ENCODE data around the gene EIF4A2.

Gene EIF4A2

GRCh38 chr3:186783058-186783730 lies at the start of gene EIF4A2:
EIF4A2 (plus strand) TSS chr3:186783577; CDS start chr3:186783611, 34 bp downstream.
- DNase-seq (ENCODE audit: low read depth in 3 of 3), result peak; percentile 83 to 88 (median 86)

- DNase-seq (ENCODE audit: low read depth in 3 of 3), result no peak
These were observed 40.6 kb upstream of the EIF4A2 start for GRCh38 chr3:186742618-186743380.

DNA sequence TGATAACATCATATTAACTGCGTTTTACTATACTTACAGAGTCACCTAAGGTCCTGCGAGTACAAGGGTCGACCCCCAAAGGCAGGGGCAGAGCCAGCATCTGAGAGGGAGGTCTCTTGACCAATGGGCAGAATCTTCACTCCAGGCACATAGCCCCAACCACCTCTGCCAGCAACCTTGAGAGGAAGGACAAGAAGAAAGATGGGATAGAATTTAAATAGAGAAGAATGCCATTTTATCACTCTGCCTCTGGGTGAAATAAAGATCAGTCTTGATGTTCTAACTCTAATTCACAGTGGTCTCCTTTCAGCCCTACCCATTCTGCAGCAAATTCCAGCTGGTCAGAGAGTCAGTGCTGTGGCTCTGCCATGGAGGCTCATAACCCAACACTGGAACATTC lies 39.7 kb upstream of the EIF4A2 start:
- no peak for DNase-seq (ENCODE audit: low read depth in 3 of 3)

DNA sequence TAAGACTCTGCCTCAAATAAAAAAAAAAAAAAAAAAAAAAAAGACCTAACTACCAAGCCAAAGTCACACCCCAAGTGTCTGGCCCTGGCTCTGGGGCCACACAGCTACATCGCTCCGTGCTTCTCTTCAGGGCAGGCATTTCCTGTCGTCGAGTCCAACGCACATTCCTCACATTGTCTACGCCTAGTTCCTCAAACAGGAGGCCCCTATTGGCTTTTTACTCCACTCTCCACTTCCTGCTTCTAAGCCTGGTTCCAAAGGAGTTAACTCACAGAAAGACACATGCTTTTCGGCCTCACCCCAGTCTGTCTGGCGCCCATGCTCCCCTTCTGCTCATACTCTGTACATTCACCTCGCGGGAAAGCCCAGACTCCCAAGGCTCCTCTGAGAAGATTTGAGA lies 37.4 kb upstream of the EIF4A2 start:
- DNase-seq (ENCODE audit: low read depth in 3 of 3), result no peak

GRCh38 chr3:186750316-186750715 lies 33.1 kb upstream of the EIF4A2 start:
- DNase-seq (ENCODE audit: low read depth in 3 of 3), result no peak

DNA sequence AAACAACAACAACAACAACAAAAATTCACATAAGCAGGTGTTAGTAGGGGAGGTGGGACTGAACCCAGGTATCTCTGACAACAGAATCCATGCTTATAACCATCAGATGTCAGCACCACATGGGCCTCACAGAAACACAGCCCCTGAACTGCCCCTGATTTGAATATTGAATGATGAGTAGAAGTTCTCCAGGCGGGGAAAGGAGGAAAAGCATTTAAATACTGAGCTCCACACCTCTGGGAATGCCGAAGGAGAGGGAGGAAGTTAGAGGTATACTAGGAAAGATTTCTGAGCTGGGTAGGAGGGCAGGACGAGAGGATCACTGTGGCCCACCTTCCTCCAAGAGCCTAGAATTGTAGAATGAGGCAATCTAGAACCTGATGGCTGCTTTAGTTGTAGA lies 31.9 kb upstream of the EIF4A2 start:
- DNase-seq (ENCODE audit: low read depth in 3 of 3), result no peak

- DNase-seq (ENCODE audit: low read depth in 3 of 3), result no peak
These were observed 29.4 kb upstream of the EIF4A2 start for GRCh38 chr3:186754006-186754405.

DNA sequence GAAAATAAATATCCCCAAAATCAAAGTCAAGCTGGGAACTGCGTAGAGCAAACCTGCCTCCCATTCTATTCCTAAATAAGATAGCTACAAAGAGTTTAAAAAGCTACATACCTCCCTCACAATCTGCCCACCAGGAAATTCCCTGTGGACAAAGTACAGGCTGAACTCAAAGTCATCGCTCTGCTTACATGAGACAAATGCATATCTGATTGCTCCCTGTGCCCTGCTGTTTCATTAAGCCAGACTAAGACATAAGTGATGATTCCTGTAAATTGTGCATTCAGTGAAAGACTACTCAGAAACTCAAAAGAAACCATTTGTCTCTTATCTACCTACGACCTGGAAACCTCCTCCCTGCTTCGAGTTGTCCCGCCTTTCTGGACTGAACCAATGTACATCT lies 28.5 kb upstream of the EIF4A2 start:
- DNase-seq (ENCODE audit: low read depth in 3 of 3), result no peak

GRCh38 chr3:186757214-186757613 lies 26.2 kb upstream of the EIF4A2 start:
- no peak for DNase-seq (ENCODE audit: low read depth in 3 of 3)

- DNase-seq (ENCODE audit: low read depth in 3 of 3), result no peak
These were observed 25.6 kb upstream of the EIF4A2 start for GRCh38 chr3:186757686-186758220.

- no peak for DNase-seq (ENCODE audit: low read depth in 3 of 3)
These were observed 24.0 kb upstream of the EIF4A2 start for GRCh38 chr3:186759231-186759930.

- DNase-seq (ENCODE audit: low read depth in 3 of 3), result no peak
These were observed 23.1 kb upstream of the EIF4A2 start for GRCh38 chr3:186760141-186760833.

DNA sequence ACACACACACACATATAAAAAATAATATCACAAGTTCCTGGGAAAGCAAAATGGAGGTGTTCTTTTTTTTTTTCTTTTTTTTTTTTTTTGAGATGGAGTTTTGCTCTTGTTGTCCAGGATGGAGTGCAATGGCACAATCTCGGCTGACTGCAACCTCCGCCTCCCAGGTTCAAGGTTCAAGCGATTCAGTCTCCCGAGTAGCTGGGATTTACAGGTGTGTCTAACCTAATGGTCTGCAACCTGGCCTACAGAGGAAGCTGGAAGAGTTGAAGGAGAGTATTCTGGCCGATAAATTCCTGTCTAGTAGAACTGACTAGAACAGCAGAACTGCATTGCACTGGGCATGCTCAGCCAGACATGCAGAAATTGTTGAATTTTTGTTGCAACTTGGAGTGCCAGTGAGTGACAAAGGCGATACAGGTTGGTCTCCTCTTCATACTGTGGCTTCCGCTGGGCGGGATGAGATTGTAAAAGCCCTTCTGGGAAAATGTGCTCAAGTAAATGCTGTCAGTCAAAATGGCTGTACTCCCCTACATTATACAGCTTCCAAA lies 22.4 kb upstream of the EIF4A2 start:
- no peak for DNase-seq (ENCODE audit: low read depth in 3 of 3)

- DNase-seq (ENCODE audit: low read depth in 3 of 3), result no peak
These were observed 11.1 kb upstream of the EIF4A2 start for GRCh38 chr3:186772281-186772694.

- peak; percentile 29 to 37 (median 35) for DNase-seq (ENCODE audit: low read depth in 3 of 3)
These were observed 10.5 kb upstream of the EIF4A2 start for GRCh38 chr3:186772701-186773417.

- no peak for DNase-seq (ENCODE audit: low read depth in 3 of 3)
These were observed 7.4 kb upstream of the EIF4A2 start for GRCh38 chr3:186775999-186776398.

DNA sequence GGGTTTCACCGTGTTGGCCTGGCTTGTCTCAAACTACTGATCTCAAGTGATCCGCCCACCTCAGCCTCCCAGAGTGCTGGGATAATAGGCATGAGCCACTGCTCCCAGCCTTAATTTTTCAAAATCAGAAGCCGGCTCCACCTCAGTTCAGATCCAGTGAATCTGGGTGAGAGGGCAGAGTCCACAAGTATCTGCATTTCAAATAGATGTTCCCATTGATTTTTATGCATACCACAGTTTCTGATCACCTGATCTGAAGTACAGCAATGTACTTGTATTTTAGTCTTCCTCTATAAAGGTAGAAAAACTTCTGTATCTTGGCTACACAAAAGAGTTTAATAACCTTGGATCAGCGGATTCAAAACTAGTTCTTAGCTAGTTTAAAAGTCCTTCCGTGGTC lies 4.2 kb upstream of the EIF4A2 start:
- no peak for DNase-seq (ENCODE audit: low read depth in 3 of 3)

DNA sequence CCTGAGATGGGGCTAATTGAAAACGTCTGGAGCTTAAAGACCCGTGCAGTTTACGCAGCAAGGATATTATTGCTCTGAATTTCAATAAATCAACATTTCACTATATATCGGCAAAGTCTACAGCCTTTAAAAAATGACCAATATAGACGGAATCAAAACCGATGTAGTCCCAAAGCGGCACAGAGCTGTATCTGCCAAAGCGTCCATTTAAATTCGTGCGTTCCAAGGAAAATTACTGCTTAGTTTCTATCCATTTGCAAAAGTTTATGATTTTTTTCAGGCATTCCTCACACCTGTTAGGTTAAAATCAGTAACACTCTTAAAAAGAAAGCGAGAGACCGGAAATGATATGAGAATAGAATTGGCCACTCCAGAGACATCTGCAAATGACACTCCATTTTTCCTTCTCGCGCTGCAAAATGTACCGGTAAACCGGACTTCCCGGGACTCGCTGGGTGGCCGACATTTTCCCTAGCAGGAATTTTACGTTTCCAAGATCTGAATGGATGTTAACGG lies 777 bp upstream of the EIF4A2 start:
- DNase-seq (ENCODE audit: low read depth in 3 of 3), result no peak

- DNase-seq (ENCODE audit: low read depth in 3 of 3), result peak; percentile 58 to 62 (median 61)
These were observed 546 bp downstream of the EIF4A2 start for GRCh38 chr3:186783731-186784515.
